AG09309 (cell line): ENCODE results near the gene LMO2.

Source experiments
- DNase-seq: peaks from one replicate; pipeline ENCODE4 v3.0.0-alpha.2; 2010; ENCODE audit warnings: low read depth
- H3K4me3 ChIP-seq: 2 replicates; pipeline ENCODE4 v1.5.1; 2011; ENCODE audit warnings: mild to moderate bottlenecking, low read depth, low read length, moderate library complexity; ENCODE audit not compliant: control insufficient read depth
- TF ChIP-seq, protein P1 (sequence below): IDR thresholded peaks from 2 replicates; pipeline ENCODE4 v1.5.1; 2011; ENCODE audit warnings: mild to moderate bottlenecking, low read depth, low read length, inconsistent platforms; ENCODE audit not compliant: insufficient read depth, control insufficient read depth; ENCODE audit errors: missing control alignments

The LMO2 gene

GRCh38 chr11:33913991-33914390 lies 22.1 kb upstream of the LMO2 start:
- TF ChIP-seq, protein P1, sequence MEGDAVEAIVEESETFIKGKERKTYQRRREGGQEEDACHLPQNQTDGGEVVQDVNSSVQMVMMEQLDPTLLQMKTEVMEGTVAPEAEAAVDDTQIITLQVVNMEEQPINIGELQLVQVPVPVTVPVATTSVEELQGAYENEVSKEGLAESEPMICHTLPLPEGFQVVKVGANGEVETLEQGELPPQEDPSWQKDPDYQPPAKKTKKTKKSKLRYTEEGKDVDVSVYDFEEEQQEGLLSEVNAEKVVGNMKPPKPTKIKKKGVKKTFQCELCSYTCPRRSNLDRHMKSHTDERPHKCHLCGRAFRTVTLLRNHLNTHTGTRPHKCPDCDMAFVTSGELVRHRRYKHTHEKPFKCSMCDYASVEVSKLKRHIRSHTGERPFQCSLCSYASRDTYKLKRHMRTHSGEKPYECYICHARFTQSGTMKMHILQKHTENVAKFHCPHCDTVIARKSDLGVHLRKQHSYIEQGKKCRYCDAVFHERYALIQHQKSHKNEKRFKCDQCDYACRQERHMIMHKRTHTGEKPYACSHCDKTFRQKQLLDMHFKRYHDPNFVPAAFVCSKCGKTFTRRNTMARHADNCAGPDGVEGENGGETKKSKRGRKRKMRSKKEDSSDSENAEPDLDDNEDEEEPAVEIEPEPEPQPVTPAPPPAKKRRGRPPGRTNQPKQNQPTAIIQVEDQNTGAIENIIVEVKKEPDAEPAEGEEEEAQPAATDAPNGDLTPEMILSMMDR = no peak
- no peak for DNase-seq
- no peak overlapping the region for H3K4me3 ChIP-seq

DNA sequence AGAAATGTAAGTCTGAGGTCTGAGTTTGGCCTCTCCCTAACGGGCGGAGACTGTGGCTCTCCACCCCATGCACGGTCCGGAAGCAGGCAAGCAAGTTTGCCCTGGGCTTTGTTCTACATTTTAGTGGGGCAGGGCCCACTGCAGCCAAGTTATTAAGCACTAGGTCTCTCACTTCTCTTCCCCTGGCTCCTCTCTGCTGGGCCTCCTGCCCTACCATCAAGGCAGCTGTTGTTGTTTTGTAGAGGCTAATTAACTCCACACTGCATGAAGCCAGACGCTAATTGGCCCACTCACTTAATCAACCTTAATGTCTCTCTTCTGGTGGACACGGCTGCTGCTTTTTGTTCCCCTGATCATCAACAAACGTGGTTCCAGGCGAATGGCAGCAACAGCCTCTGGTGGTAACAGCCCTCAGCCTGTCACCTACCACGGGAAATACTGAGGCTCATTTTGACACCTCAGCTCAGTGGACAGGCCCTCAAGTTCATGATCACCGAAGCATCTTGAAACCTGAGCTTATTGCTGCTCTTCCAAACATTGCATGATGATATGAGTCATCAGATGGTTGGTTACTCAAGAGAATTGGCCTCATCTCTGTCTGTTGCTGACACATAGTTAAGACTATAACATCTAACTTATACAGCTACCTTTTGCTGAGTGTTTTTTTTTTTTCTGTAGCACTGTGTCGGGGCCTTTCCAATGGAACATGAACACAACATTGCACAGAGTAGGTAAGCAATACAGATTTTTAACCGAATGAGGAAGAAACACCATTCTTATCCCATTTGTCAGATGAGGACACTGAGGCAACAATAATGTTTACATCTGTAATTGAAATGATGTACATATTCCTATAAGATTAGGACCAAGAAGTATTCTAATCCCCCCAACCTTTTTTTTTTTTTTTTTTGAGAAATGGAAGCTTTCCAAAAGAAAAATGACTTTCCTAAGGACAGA lies 20.8 kb upstream of the LMO2 start:
- TF ChIP-seq, protein P1 = no peak
- H3K4me3 ChIP-seq = no peak overlapping the region
- peak; percentile 74 for DNase-seq

GRCh38 chr11:33910958-33911339 lies 19.1 kb upstream of the LMO2 start:
- TF ChIP-seq, protein P1 = no peak
- no peak for DNase-seq
- H3K4me3 ChIP-seq = no peak overlapping the region

GRCh38 chr11:33910296-33910957 lies 18.6 kb upstream of the LMO2 start:
- H3K4me3 ChIP-seq = no peak overlapping the region
- no peak for DNase-seq
- TF ChIP-seq, protein P1 = no peak

DNA sequence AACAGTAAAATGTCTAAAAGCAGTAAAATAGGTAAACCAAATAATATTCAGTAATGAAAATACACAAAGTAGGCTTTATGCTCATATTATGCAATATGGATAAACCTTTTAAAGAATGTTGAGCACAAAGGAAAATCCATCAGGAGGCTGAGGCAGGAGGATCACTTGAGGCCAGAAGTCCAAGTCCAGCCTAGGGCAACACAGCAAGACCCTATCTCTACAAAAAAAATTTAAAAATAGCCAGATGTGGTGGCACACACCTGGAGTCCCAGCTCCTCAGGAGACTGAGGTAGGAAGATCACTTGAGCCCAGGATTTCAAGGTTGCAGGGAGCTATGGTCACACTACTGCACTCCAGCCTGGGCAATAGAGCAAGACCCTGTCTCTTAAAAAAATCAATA lies 17.7 kb upstream of the LMO2 start:
- no peak overlapping the region for H3K4me3 ChIP-seq
- no peak for DNase-seq
- TF ChIP-seq, protein P1 = no peak

GRCh38 chr11:33909150-33909549 lies 17.3 kb upstream of the LMO2 start:
- TF ChIP-seq, protein P1 = no peak

More at GRCh38 chr11:33909150-33909549, 17.3 kb upstream of the LMO2 start:
- H3K4me3 ChIP-seq = no peak overlapping the region
- no peak for DNase-seq
